ENCODE results near the gene HLA-DRB1.
"Not testable (repeated sequence)": the region's sequence is repeated elsewhere in the genome, so short reads cannot be mapped to it uniquely, and the experiment has no call there.

HLA-DRB1 gene

DNA sequence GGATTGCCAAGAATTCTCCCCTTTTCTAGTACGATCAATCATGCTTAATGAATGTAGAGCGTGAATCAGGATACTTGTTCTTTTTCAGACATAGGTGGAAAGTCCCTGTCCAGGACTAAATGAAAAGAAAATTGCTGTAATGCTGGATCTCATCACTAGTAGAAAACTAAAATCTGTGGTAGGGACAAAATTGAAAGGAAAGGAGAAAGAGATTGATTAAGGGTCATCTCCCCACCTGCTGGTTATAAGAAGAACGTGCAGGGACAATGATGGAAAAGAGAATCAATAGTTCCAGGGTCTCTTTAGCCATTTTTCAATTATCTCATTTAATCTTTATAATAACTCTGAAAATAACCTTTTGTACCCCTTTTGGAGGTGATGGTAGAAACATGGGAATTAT lies 18.7 kb upstream of the HLA-DRB1 start:
- no peak for DNase-seq

DNA sequence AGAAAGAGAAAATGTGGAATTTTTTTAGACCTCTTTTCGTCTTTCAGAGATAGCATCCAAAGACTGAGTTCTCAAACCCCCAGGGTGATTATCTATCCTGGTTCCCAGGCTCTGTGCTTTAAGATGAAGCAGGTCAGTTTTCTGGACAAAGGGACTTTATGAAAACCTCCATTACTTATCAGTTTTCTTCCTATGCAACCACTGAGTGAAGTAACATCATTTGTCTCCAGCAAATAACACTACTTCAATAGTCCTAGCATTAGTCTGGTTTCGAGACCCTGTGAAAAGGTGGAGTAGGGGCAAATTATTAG lies 18.3 kb upstream of the HLA-DRB1 start:
- no peak for DNase-seq

DNA sequence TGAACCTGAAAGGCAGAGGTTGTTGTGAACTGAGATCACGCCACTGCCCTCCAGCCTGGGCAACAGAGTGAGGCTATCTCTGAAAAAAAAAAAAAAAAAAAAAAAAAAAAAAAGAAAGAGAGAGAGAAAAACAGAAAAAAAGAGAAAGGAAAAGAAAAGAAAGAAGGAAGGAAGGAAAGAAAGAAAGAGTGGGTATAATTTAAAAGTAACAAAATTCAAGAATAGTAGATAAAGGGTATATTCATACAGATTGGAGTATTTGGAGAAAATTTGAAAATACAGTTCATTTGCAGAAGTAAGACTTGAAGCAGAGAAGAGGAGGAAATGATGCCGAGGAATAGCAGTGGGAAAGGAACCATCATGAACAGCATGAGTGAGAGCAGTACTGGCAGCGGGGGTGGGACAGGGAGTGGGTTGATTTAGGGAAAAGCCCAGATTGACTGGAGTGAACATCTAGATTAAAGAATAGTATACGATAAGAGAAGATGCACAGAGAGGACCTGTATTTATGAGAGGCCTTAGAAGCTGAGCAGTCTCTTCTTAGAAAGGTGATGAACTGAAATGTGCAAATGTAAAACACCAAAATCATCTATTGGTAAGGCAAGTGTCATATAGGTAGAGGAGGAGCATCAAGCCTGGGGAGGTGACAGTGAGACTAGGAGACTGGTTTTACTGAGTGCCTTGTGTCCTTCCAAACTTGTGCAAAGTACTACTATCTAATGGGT lies 17.8 kb upstream of the HLA-DRB1 start:
- DNase-seq = no peak

- no peak for DNase-seq
Observed at GRCh38 chr6:32604434-32604877, 14.8 kb upstream of the HLA-DRB1 start.

GRCh38 chr6:32603888-32604287 lies 14.2 kb upstream of the HLA-DRB1 start:
- no peak for DNase-seq

DNA sequence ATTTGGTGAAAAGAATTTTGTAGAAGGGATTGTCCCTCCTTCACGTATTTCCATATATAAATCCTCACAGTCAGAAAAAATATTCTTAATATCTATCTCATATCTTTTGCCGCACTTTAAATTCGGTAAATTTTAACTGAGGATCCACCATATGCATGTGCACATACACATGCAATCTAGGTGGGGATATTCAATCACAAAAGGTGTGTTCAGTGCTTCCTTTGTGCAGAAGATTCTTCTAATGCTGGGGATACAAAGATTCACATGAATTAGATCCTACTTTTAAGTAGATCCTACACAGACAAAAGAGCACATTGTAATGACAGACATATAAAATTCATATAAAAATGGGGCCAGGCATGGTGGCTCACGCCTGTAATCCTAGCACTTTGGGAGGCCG lies 13.6 kb upstream of the HLA-DRB1 start:
- DNase-seq = no peak

- DNase-seq = no peak
Observed at GRCh38 chr6:32602383-32602782, 12.7 kb upstream of the HLA-DRB1 start.

GRCh38 chr6:32597024-32597423 lies 7.4 kb upstream of the HLA-DRB1 start:
- no peak for DNase-seq

DNA sequence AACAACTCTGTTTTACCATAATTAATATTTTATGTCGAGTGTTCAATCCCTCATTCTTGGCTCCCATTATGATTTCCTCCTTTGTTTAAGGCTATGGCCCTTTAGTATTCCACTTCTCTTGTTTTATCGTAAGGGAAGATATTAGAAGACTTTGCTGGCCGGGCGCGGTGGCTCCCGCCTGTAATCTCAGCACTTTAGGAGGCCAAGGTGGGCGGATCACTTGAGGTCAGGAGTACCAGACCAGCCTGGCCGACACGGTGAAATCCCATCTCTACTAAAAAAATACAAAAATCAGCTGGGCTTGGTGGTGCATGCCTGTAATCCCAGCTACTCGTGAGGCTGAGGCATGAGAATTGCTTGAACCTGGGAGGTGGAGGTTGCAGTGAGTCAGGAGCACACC lies 1.1 kb upstream of the HLA-DRB1 start:
- DNase-seq = not testable (repeated sequence)

DNA sequence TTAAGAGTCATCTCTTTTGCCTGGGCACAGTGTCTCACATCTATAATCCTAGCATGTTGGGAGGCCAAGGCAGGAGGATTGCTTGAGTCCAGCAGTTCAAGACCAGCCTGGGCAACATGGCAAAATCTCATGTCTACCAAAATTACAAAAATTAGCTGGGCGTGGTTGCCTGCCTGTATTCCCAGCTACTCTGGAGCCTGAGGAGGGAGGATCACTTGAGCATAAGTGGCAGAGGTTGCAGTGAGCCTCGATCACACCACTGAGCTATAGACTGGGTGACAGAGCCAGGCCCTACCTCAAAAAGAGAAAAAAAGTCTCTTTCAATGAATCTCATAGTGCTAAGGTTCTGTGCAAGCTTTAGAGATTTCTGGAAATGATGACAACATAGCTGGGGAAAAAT lies 1.5 kb downstream of the HLA-DRB1 start:
- no peak for DNase-seq

- DNase-seq = no peak
Observed at GRCh38 chr6:32583527-32583898, 6.1 kb downstream of the HLA-DRB1 start.

GRCh38 chr6:32581315-32582095 lies 8.1 kb downstream of the HLA-DRB1 start:
- no peak for DNase-seq

DNA sequence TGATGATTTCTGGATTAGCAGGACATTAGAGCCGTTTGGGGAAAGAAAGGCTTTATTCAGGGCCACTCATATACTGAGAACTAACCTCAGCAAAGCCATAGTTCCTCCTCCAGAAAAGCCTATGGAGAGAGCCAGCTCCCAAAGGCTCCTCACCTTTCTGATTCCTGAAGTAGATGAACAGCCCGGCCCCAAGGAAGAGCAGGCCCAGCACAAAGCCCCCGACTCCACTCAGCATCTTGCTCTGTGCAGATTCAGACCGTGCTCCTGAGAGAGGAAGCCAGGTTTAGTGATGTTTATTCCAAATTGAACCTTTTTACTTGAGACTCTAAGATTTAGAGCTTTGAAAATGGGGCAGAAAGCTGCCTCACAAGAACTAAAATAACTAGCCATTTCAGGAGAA lies 9.1 kb downstream of the HLA-DRB1 start:
- no peak for DNase-seq

GRCh38 chr6:32578962-32579361 lies 10.7 kb downstream of the HLA-DRB1 start:
- DNase-seq = no peak

DNA sequence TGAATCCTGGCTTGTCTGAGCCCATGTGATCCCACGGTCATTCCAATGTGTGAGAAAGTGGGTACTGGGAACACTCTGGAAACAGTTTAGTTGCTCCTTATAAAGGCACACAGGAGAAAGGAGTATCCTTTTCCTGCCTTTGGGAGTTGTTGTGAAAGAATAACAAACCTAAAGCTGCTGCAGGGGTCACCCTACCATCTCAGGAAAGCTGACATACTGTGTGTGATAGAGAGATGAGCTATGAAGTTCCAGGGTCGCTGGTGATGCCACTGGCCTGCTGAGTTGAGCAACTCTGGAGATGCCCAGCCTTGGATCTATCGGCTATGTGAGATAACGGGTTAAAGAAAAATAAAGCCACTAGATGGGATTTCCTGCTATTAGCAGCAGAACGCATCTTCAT lies 12.2 kb downstream of the HLA-DRB1 start:
- DNase-seq = not testable (repeated sequence)

- no peak for DNase-seq
Observed at GRCh38 chr6:32576250-32576649, 13.4 kb downstream of the HLA-DRB1 start.

GRCh38 chr6:32570363-32570905 lies 19.2 kb downstream of the HLA-DRB1 start:
- DNase-seq = no peak

DNA sequence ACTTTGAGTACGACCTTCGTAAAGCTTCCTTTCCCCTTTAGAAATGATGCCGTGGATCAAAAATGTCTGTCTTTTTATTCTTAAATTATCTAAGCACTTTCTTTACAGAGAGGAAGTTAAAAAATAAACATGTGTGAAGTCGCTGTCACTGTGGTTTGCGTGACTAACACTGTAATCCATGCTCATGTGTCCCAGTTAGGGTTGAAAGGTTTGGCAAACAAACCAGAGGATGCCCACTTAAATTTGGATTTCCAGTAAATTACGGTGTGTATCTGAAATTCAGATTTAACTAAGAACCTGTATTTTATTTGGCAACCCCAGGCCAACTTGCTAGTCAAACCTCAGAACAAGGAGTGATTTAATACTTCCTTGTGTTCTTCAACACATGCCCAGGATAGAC lies 21.1 kb downstream of the HLA-DRB1 start:
- no peak for DNase-seq

DNA sequence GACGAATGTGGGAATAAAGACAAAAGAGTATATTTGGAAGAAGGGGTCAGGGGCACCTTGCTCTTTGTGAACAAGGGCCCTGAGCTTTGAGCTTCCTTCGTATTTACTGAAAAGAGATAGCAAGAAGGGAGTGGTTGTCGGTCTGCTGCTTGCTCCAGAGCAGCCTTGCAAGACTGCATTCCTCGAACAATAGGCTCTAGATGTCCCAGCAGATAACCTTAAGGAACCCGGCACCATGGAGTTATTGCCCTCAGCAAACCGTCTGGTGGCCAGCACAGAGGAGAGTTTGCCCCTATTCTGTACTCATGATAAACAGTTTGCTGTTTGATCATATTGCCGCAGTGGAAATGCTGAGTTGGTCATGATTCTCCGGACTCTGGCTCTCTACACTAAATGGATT lies 22.7 kb downstream of the HLA-DRB1 start:
- no peak for DNase-seq

GRCh38 chr6:32565511-32565910 lies 24.1 kb downstream of the HLA-DRB1 start:
- DNase-seq = no peak

DNA sequence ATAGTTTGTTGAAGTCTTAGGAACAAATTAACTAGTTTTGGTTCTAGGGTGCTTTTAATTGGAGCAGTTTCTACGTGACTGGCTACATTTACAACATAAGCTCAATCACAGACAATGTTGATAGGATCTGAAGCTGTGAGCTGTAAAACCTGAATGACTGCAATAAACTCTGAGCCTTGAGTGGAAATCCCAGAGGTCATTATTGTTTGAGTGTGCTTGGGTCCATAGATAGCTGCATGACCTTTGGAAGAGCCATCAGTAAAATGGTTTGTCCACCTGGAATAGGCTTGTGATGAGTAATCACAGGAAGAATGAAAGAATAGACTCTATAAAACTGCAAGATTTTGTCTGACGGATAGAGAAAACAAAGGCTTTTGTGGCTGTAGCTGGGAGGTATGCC lies 26.7 kb downstream of the HLA-DRB1 start:
- DNase-seq = no peak

DNA sequence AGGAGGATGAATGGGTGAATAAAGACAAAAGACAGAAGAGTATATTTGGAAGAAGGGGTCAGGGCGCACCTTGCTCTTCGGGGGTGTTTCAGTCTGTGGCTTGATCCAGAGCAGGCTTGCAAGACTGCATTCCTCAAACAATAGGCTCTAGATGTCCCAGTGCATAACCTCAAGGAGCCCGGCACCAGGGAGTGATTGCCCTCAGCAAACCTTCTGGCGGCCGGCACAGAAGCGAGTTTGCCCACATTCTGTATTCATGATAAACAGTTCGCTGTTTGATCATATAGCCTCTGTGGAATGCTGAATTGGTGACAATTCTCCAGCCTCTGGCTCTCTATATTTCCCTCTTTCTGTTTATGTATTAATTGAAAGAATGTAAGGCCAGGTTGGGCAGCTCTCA lies 29.9 kb downstream of the HLA-DRB1 start:
- DNase-seq = no peak

DNA sequence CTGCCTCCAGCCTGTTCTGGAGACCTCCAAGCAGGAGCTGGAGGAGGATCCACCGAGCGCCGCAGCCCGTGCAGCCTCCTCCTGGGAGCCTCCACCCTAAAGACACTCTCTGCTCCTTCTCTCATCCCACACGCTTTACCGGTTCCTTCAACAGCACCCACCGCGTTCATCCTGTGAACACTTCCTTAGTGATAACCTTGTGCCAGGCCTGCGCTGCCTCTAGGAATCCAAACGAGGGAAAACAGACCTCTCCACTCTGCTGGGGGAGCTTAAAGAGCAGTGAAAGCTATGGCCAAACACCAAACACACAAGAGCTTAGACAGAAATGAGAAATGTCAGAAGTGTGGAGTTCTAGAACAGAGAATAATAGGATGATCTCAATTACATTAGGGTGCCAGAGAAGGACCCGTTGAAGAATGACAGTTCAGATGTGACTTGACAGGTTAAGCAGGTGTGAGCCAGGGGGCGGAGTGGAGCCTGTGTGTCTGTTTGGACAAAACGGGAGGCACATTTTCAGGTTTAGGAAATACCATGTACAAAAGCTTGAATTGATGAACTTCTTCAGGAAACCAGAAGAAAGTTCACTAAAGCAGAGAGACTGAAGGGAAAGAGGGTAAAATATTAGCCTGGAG lies 31.1 kb downstream of the HLA-DRB1 start:
- no peak for DNase-seq

All from right hindlimb (tissue), 1 donor.